Mammary epithelial cell (primary cell): ENCODE measurements around the gene ZSCAN31.

ENCODE experiments used
- CTCF ChIP-seq, 2 donors: IDR thresholded peaks in 1 of 2; conservative IDR thresholded peaks in 1 of 2; 2 replicates each; pipeline ENCODE4 v1.5.1; 2011 to 2012; ENCODE audit warnings: inconsistent platforms in 2 of 2, low read length in 2 of 2, mild to moderate bottlenecking in 2 of 2, control low read depth in 1 of 2, low read depth in 1 of 2; ENCODE audit not compliant: insufficient read depth in 1 of 2; ENCODE audit errors: extremely low read depth in 1 of 2
- EZH2 ChIP-seq: IDR thresholded peaks from 2 replicates; pipeline ENCODE4 v1.6.1; 2012; ENCODE audit warnings: low read length, inconsistent platforms, borderline replicate concordance

- TF ChIP-seq CTCF (conservative IDR thresholded peaks at IDR 0.05 in 1 of 2, IDR thresholded peaks at IDR 0.05 in 1 of 2; ENCODE audit: extremely low read depth in 1 of 2, insufficient read depth in 1 of 2, low read depth in 1 of 2, low read length in 2 of 2) (no peak), EZH2 (no peak)
Observed at GRCh38 chr6:28330041-28330440, 5.9 kb downstream of the ZSCAN31 start.
